Epithelial cell of prostate (primary cell): ENCODE data around the gene UBE2E2.
A peak's percentile ranks its signal among the peaks of the same experiment; 100 is the strongest.

Experiments used
- DNase-seq: peaks from one replicate; pipeline ENCODE4 v3.0.0-alpha.2; 2011; ENCODE audit warnings: low read depth, low spot score
- H3K27ac ChIP-seq: fragments of 450-650 bp; 2 replicates; pipeline ENCODE4 v1.5.1; 2017; ENCODE audit warnings: mild to moderate bottlenecking

Gene UBE2E2

GRCh38 chr3:23271876-23272741, 69.0 kb downstream of the UBE2E2 start:
- H3K27ac ChIP-seq, result no peak overlapping the region
- no peak for DNase-seq

- H3K27ac ChIP-seq, result no peak overlapping the region
- no peak for DNase-seq
Measured at GRCh38 chr3:23272820-23273219, 69.7 kb downstream of the UBE2E2 start.

- no peak for DNase-seq
- H3K27ac ChIP-seq, result no peak overlapping the region
Measured at GRCh38 chr3:23275061-23275460, 71.9 kb downstream of the UBE2E2 start.

GRCh38 chr3:23275814-23276213, 72.7 kb downstream of the UBE2E2 start:
- H3K27ac ChIP-seq, result no peak overlapping the region
- DNase-seq, result no peak

GRCh38 chr3:23276913-23277658, 74.0 kb downstream of the UBE2E2 start:
- H3K27ac ChIP-seq, result no peak overlapping the region
- no peak for DNase-seq

GRCh38 chr3:23277688-23278087, 74.6 kb downstream of the UBE2E2 start:
- no peak for DNase-seq
- H3K27ac ChIP-seq, result no peak overlapping the region

GRCh38 chr3:23283625-23284024, 80.5 kb downstream of the UBE2E2 start:
- no peak for DNase-seq
- no peak overlapping the region for H3K27ac ChIP-seq

- no peak overlapping the region for H3K27ac ChIP-seq
- no peak for DNase-seq
Measured at GRCh38 chr3:23288286-23288685, 85.2 kb downstream of the UBE2E2 start.

- DNase-seq, result no peak
Measured at GRCh38 chr3:23288715-23289114, 85.6 kb downstream of the UBE2E2 start.

GRCh38 chr3:23292432-23292831, 89.3 kb downstream of the UBE2E2 start:
- DNase-seq, result no peak
- H3K27ac ChIP-seq, result no peak overlapping the region

More at GRCh38 chr3:23288715-23289114, 85.6 kb downstream of the UBE2E2 start:
- H3K27ac ChIP-seq, result no peak overlapping the region

GRCh38 chr3:23294770-23295387, 91.8 kb downstream of the UBE2E2 start:
- H3K27ac ChIP-seq, result no peak overlapping the region
- no peak for DNase-seq

GRCh38 chr3:23301819-23302218, 98.7 kb downstream of the UBE2E2 start:
- DNase-seq, result no peak
- H3K27ac ChIP-seq, result no peak overlapping the region

GRCh38 chr3:23302271-23302670, 99.1 kb downstream of the UBE2E2 start:
- DNase-seq, result no peak

GRCh38 chr3:23303601-23304217, 100.6 kb downstream of the UBE2E2 start:
- no peak for DNase-seq
- H3K27ac ChIP-seq, result no peak overlapping the region

More at GRCh38 chr3:23302271-23302670, 99.1 kb downstream of the UBE2E2 start:
- no peak overlapping the region for H3K27ac ChIP-seq

- no peak for DNase-seq
- H3K27ac ChIP-seq, result no peak overlapping the region
Measured at GRCh38 chr3:23304424-23304823, 101.3 kb downstream of the UBE2E2 start.

GRCh38 chr3:23308986-23309625, 106.0 kb downstream of the UBE2E2 start:
- DNase-seq, result no peak
- peak overlapping the region; percentile 12 for H3K27ac ChIP-seq

- DNase-seq, result no peak
- no peak overlapping the region for H3K27ac ChIP-seq
Measured at GRCh38 chr3:23312866-23313265, 109.7 kb downstream of the UBE2E2 start.

GRCh38 chr3:23314981-23315762, 112.0 kb downstream of the UBE2E2 start:
- no peak overlapping the region for H3K27ac ChIP-seq
- DNase-seq, result no peak

GRCh38 chr3:23316924-23317323, 113.8 kb downstream of the UBE2E2 start:
- DNase-seq, result no peak
- no peak overlapping the region for H3K27ac ChIP-seq
